ENCODE data around the gene MFSD2B.

MFSD2B gene

DNA sequence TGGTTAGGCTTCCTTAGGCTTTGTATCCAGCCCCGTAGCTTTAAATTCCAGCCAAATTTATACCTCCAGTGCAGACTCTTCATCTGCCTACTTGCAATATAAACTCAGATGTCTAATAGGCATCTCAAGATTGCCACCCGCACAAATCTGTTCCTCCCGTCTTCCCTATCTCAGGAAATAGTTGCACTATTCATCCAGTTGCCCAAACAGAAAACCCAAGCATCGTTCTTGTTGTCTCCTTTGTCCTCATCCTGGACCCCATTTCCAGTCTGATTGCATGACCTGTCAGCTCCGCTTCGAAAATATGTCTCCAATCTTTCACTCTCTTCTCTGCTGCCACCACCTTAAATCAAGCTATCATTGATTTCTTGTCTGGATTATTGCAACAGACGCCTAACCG is 41.9 kb downstream of the MFSD2B start:
- no peak for DNase-seq (ENCODE audit: low spot score)

DNA sequence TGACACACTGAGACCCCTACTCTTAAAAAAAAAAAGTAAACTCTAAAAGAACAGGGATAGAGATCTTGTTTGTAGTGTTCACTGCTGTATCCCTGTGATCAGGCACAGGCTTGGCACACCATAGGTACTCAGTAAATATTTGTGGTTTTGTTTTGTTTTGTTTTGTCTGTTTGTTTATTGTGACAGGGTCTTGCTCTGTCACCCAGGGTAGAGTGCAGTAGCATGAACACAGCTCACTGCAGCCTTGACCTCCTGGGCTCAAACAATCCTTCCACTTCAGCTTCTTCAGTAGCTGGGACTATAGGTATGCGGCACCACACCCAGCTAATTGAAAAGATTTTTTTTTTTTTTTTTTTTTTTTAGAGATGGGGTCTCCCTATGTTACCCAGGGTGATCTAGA is 43.1 kb downstream of the MFSD2B start:
- DNase-seq (ENCODE audit: low spot score): no peak

- DNase-seq (ENCODE audit: low spot score): no peak
Measured at GRCh38 chr2:24054366-24055010, 44.6 kb downstream of the MFSD2B start.

DNA sequence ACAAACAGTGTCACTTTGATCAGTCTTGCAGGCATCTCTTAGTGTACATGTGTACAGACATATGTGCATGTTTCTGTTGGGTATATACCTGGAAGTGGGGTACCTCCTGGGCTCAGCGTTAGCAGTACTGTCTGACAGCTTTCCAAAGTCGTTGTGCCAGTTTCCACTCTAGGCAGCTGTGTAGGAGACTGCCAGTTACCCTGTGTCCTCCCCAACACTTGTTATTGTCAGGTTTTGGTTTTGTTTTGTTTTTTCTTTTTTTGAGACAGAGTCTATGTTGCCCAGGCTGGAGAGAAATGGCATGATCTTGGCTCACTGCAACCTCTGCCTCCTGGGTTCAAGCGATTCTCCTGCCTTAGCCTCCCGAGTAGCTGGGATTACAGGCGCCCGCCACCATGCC is 45.9 kb downstream of the MFSD2B start:
- no peak for DNase-seq (ENCODE audit: low spot score)

DNA sequence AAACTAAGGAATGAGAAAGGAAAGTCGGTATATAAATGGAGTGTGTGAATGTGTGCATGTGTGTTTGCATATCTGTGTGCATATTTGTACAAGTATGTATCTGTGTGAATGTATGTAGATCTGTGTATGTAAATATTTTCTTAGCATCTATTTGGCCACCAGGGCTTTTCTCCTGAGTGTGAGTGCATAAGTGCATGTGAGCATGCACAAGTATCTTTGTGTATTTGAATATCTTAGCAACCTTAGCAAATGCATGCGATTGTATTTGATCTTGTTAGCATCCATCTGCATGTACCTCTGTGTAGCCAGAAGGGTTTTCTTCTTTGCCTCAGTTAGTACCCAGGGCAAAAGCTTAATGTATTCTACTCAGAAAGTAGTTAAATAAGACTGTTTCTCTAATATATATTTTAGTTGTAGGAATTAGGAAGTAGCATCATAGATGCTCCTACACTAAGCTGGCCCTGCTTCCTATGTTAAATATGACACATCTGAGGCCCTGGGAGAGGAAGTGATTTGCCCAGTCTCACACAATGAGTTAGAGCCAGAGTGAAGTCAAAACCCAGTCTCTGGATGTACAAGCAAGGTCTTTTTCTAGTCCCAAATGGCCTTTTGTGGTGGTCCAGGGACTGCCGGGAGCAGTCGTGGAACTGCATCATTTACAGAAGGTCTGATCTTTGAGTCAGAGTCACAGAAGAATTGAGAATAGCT is 48.8 kb downstream of the MFSD2B start:
- no peak for DNase-seq (ENCODE audit: low spot score)

DNA sequence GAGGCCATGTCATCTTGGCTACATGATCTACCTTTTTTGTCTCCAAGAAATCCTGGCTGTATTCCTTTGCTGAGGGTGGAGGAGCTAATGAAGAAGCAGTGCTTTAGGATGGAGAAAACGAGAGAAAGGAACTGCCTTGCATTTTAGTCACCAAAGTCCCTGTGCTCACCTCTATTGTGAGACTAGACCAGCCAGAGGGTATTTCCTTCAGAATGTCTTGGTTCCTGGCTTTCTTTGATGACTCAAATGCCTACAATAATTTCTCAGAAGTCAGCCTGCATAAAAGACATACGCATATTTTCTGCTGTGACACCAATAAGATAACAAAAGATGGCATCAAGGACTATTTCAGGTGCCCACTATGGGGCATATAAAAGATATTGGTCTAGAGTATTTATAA is 55.5 kb downstream of the MFSD2B start:
- no peak for DNase-seq (ENCODE audit: low spot score)

DNA sequence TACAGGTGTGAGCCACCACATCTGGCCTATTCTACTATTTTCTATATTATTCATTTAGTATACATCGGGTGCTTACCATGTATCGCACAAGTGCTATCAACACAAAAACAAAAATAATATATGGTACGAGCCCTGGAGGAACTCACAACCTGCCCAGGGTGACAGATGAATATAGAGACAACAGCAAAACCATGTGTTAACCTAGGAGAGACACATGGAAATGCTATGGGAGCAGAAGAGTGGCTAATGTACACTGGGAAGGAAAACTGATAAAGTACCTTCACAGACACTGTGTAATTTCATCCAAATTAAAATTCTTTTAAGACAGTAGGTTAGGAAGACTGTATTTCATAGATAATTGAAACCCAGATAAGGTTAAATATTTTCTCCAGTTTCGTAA is 62.4 kb downstream of the MFSD2B start:
- no peak for DNase-seq (ENCODE audit: low spot score)

DNA sequence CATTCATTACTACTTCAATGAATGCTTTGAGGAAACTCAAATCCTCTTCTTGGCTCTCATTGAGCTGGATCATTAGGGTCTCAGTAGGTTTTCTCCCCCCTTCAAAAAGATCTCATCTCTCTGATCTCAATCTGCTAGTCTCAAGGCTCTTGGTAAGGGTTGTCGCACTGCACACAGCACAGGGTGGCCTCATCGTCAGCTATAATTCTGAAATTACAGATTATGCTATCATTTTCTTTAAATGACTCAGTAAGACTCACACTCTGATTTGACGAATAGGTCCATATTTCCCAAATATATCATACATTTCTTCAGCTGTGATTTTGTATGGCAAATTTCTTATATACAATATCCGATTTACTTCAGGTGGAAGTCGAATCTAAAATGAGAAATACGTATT is 63.9 kb downstream of the MFSD2B start:
- no peak for DNase-seq (ENCODE audit: low spot score)

GRCh38 chr2:24075259-24075658 is 65.4 kb downstream of the MFSD2B start:
- no peak for DNase-seq (ENCODE audit: low spot score)

Data from AG20443 (cell line).